GM12878 (cell line): Measurements from ENCODE around the gene UNC13D. TPM values are rescaled to one million over a fixed set of nuclear protein-coding genes. Genes with fewer than 3 reads are reported as not detected.

Experiments
- CREB1 ChIP-seq: IDR thresholded peaks from 2 replicates; pipeline ENCODE4 v1.6.1; 2012; ENCODE audit warnings: low read depth, mild to moderate bottlenecking, inconsistent platforms
- DPF2 ChIP-seq: fragments of 450-650 bp; IDR thresholded peaks from 2 replicates; pipeline ENCODE4 v1.6.1; 2017; ENCODE audit warnings: mild to moderate bottlenecking
- GATAD2B ChIP-seq: fragments of 450-650 bp; conservative IDR thresholded peaks from 2 replicates; pipeline ENCODE4 v1.6.1; 2017; ENCODE audit warnings: low read depth, mild to moderate bottlenecking, moderate library complexity
- KAT2A ChIP-seq: conservative IDR thresholded peaks from 2 replicates; pipeline ENCODE4 v1.6.1; 2011; ENCODE audit warnings: low read depth, low read length; ENCODE audit not compliant: control insufficient read depth
- LARP7 ChIP-seq: fragments of 450-650 bp; IDR thresholded peaks from 2 replicates; pipeline ENCODE4 v1.6.1; 2017; ENCODE audit warnings: mild to moderate bottlenecking
- MTA3 ChIP-seq: IDR thresholded peaks from 2 replicates; pipeline ENCODE4 v1.6.1; 2012; ENCODE audit warnings: low read length, inconsistent platforms, borderline replicate concordance
- NBN ChIP-seq: fragments of 450-650 bp; IDR thresholded peaks from 2 replicates; pipeline ENCODE4 v1.6.1; 2016
- NR2F1 ChIP-seq: fragments of 450-650 bp; conservative IDR thresholded peaks from 2 replicates; pipeline ENCODE4 v1.6.1; 2017; ENCODE audit warnings: mild to moderate bottlenecking
- SMC3 ChIP-seq: IDR thresholded peaks from 2 replicates; pipeline ENCODE4 v1.6.1; 2011; ENCODE audit warnings: low read length, improper control_type of control experiment, borderline replicate concordance
- SREBF2 ChIP-seq: IDR thresholded peaks from 2 replicates; pipeline ENCODE4 v1.6.1; 2012; ENCODE audit warnings: mild to moderate bottlenecking, low read length
- ZNF217 ChIP-seq: fragments of 450-650 bp; IDR thresholded peaks from 2 replicates; pipeline ENCODE4 v1.6.1; 2017; ENCODE audit warnings: antibody characterized with exemption, mild to moderate bottlenecking
- polyA plus RNA-seq, 11 experiments: library from polyadenylated mRNA; depleted of rRNA in 4 of 11; unstranded in 6 of 11; stranded (reverse) in 5 of 11; fragments of >200 nt; fragmentation: Nextera tagmentation in 4 of 11; fragmentation: Illumina TruSeq in 1 of 11; extraction: Ambion mirVana in 4 of 11; extraction: Trizol in 1 of 11; gene quantifications; 1 replicate in 1 of 11; 2 replicates in 10 of 11; pipeline versions ENCODE4 v1.2.1 to v1.2.3, GENCODE V29; 2011 to 2016; ENCODE audit warnings: inconsistent platforms in 2 of 11, missing spikeins in 2 of 11, low read depth in 1 of 11
- total RNA-seq, 4 experiments: library from RNA; depleted of rRNA in 3 of 4; stranded (reverse); fragments of >200 nt in 3 of 4; fragmentation: Illumina TruSeq in 1 of 4; extraction: Trizol in 1 of 4; gene quantifications; 2 replicates each; pipeline versions ENCODE4 v1.2.1 to v1.2.3, GENCODE V29; 2013 to 2021
- TF ChIP-seq, protein P1 (sequence below): fragments of 450-650 bp; IDR thresholded peaks from 2 replicates; pipeline ENCODE4 v1.6.1; 2017; ENCODE audit warnings: mild to moderate bottlenecking, moderate library complexity
- TF ChIP-seq, protein P2 (sequence below): fragments of 450-650 bp; formaldehyde crosslinking; IDR thresholded peaks from 2 replicates; pipeline ENCODE4 v1.4.0; 2020; ENCODE audit warnings: mild to moderate bottlenecking, moderate library complexity
- TF ChIP-seq, protein P3 (sequence below): fragments of 450-650 bp; IDR thresholded peaks from 2 replicates; pipeline ENCODE4 v1.6.1; 2018; ENCODE audit warnings: mild to moderate bottlenecking, low read depth, moderate library complexity; ENCODE audit not compliant: partially characterized antibody
- TF ChIP-seq, protein P4 (sequence below): IDR thresholded peaks from 2 replicates; pipeline ENCODE4 v1.6.1; 2011; ENCODE audit warnings: low read depth, low read length, improper control_type of control experiment, borderline replicate concordance
- TF ChIP-seq, protein P5 (sequence below): IDR thresholded peaks from 2 replicates; pipeline ENCODE4 v1.6.1; 2011; ENCODE audit warnings: borderline replicate concordance, low read depth, mild to moderate bottlenecking, moderate library complexity, mixed read lengths, low read length; ENCODE audit not compliant: insufficient read depth; ENCODE audit errors: extremely low read length

UNC13D gene
- total and polyA plus RNA-seq, 10 of the 15 experiments (the other 5 are each of a cell fraction or from before 2014, with no cell fraction given): 0.32 to 63.9 (median 25.2) TPM

DNA sequence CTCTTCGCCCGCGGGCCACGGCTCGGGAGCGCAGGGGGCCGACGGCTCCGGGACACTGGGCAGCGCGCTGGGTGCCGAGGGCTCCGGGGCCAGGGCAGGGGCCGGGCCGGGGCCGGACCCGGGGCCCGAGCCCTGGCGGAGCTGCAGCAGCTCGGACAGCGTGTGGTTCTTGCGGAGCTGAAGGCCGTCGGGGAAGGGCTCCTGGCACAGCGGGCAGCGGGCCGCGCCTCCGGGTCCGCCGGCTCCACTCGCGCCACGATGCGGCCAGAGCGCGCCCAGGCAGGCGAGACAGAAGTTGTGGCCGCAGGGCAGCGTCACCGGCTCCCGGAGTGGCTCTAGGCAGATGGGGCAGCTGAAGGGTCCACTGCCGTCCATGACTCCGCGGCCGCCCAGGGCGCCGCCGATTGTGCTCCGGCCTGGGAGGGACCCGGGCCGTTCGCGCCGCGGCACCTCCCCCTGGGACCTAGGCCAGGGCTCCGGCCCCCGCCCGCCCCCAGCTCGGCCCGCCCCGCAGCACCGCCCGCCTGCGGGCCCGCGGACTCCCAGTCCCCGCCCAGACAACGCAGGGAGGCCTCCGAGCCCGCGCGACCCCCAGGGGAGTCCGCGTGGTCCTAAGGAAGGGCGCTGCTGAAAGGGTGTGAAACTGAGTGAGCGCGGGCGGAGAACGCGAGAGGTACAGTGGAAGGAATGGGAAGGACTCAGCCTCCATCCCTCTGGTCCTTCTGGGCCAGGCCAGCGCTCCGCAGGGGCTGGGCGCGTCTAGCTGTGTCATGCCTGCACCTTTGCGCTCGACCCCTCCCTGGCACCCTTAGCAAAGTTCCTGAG, 34.2 kb upstream of the UNC13D start, which contains the start of gene TRIM47 (continued):
- TF ChIP-seq, protein P1, sequence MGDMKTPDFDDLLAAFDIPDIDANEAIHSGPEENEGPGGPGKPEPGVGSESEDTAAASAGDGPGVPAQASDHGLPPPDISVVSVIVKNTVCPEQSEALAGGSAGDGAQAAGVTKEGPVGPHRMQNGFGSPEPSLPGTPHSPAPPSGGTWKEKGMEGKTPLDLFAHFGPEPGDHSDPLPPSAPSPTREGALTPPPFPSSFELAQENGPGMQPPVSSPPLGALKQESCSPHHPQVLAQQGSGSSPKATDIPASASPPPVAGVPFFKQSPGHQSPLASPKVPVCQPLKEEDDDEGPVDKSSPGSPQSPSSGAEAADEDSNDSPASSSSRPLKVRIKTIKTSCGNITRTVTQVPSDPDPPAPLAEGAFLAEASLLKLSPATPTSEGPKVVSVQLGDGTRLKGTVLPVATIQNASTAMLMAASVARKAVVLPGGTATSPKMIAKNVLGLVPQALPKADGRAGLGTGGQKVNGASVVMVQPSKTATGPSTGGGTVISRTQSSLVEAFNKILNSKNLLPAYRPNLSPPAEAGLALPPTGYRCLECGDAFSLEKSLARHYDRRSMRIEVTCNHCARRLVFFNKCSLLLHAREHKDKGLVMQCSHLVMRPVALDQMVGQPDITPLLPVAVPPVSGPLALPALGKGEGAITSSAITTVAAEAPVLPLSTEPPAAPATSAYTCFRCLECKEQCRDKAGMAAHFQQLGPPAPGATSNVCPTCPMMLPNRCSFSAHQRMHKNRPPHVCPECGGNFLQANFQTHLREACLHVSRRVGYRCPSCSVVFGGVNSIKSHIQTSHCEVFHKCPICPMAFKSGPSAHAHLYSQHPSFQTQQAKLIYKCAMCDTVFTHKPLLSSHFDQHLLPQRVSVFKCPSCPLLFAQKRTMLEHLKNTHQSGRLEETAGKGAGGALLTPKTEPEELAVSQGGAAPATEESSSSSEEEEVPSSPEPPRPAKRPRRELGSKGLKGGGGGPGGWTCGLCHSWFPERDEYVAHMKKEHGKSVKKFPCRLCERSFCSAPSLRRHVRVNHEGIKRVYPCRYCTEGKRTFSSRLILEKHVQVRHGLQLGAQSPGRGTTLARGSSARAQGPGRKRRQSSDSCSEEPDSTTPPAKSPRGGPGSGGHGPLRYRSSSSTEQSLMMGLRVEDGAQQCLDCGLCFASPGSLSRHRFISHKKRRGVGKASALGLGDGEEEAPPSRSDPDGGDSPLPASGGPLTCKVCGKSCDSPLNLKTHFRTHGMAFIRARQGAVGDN: 0 out of 2 replicates have a peak, but pooled peaks have one; percentile 7
- TF ChIP-seq, protein P2, sequence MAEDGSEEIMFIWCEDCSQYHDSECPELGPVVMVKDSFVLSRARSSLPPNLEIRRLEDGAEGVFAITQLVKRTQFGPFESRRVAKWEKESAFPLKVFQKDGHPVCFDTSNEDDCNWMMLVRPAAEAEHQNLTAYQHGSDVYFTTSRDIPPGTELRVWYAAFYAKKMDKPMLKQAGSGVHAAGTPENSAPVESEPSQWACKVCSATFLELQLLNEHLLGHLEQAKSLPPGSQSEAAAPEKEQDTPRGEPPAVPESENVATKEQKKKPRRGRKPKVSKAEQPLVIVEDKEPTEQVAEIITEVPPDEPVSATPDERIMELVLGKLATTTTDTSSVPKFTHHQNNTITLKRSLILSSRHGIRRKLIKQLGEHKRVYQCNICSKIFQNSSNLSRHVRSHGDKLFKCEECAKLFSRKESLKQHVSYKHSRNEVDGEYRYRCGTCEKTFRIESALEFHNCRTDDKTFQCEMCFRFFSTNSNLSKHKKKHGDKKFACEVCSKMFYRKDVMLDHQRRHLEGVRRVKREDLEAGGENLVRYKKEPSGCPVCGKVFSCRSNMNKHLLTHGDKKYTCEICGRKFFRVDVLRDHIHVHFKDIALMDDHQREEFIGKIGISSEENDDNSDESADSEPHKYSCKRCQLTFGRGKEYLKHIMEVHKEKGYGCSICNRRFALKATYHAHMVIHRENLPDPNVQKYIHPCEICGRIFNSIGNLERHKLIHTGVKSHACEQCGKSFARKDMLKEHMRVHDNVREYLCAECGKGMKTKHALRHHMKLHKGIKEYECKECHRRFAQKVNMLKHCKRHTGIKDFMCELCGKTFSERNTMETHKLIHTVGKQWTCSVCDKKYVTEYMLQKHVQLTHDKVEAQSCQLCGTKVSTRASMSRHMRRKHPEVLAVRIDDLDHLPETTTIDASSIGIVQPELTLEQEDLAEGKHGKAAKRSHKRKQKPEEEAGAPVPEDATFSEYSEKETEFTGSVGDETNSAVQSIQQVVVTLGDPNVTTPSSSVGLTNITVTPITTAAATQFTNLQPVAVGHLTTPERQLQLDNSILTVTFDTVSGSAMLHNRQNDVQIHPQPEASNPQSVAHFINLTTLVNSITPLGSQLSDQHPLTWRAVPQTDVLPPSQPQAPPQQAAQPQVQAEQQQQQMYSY (CRISPR knock-in tag): no peak
- peak; percentile 22; the same call in 1 of the 2 replicates for TF ChIP-seq GATAD2B
- TF ChIP-seq SMC3: no peak
- TF ChIP-seq LARP7: peak; percentile 42; the same call in 1 of the 2 replicates
- TF ChIP-seq, protein P3, sequence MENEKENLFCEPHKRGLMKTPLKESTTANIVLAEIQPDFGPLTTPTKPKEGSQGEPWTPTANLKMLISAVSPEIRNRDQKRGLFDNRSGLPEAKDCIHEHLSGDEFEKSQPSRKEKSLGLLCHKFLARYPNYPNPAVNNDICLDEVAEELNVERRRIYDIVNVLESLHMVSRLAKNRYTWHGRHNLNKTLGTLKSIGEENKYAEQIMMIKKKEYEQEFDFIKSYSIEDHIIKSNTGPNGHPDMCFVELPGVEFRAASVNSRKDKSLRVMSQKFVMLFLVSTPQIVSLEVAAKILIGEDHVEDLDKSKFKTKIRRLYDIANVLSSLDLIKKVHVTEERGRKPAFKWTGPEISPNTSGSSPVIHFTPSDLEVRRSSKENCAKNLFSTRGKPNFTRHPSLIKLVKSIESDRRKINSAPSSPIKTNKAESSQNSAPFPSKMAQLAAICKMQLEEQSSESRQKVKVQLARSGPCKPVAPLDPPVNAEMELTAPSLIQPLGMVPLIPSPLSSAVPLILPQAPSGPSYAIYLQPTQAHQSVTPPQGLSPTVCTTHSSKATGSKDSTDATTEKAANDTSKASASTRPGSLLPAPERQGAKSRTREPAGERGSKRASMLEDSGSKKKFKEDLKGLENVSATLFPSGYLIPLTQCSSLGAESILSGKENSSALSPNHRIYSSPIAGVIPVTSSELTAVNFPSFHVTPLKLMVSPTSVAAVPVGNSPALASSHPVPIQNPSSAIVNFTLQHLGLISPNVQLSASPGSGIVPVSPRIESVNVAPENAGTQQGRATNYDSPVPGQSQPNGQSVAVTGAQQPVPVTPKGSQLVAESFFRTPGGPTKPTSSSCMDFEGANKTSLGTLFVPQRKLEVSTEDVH: no peak
- TF ChIP-seq NR2F1: 0 out of 2 replicates have a peak, but pooled peaks have one; percentile 24
- TF ChIP-seq KAT2A: no peak
- no peak for TF ChIP-seq MTA3
- no peak for TF ChIP-seq SREBF2
- TF ChIP-seq DPF2: 0 out of 2 replicates have a peak, but pooled peaks have one; percentile 57
- no peak for TF ChIP-seq NBN
- TF ChIP-seq, protein P4, sequence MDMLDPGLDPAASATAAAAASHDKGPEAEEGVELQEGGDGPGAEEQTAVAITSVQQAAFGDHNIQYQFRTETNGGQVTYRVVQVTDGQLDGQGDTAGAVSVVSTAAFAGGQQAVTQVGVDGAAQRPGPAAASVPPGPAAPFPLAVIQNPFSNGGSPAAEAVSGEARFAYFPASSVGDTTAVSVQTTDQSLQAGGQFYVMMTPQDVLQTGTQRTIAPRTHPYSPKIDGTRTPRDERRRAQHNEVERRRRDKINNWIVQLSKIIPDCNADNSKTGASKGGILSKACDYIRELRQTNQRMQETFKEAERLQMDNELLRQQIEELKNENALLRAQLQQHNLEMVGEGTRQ: no peak
- no peak for TF ChIP-seq CREB1
- TF ChIP-seq, protein P5, sequence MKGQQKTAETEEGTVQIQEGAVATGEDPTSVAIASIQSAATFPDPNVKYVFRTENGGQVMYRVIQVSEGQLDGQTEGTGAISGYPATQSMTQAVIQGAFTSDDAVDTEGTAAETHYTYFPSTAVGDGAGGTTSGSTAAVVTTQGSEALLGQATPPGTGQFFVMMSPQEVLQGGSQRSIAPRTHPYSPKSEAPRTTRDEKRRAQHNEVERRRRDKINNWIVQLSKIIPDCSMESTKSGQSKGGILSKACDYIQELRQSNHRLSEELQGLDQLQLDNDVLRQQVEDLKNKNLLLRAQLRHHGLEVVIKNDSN: no peak
- peak; percentile 40; the same call in 1 of the 2 replicates for TF ChIP-seq ZNF217
